Measurements from ENCODE around the gene FIG4. TPM values are rescaled to one million over a fixed set of nuclear protein-coding genes. Genes with fewer than 3 reads are reported as not detected.

FIG4 gene
- polyA plus RNA-seq, 3 donors, result 27.2 to 65.3 (median 53.7) TPM

DNA sequence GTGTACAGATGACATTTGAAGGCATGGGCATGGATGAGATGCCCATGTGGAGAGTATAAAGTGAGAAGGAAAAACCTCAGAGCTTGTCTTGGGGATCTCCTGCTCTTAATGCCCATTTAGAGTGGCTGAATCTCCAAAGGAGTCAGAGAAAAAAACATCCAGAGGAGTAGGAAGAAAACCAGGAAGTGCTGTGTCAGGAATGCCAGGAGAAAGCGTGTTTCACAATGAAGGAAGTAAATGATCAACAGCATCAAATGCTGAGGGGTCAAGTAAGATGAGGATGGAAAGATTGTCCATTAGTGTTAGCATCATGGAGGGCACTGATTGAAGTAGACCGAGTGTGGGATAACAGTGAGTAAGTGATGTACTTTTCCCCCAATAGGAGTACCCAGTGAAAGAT, 56.1 kb downstream of the FIG4 start:
- Histone ChIP-seq H3K9ac (ENCODE audit: insufficient read depth, low read length, poor library complexity, severe bottlenecking) (no peak overlapping the region), H4K20me1 (ENCODE audit: insufficient read depth, low read length) (no peaks in the 10 kb centered on the region), H3K4me3 (replicated peaks in 1 of 3; ENCODE audit: low read depth in 2 of 3, low read length in 3 of 3) (no peak overlapping the region), H3K79me2 (ENCODE audit: insufficient read depth, low read length) (no peaks in the 10 kb centered on the region), H3K27ac (ENCODE audit: low read depth in 1 of 2, low read length in 2 of 2) (peak overlapping the region in 1 of 2 donors; percentile 34), H2AFZ (ENCODE audit: insufficient read depth, low read depth, low read length, poor library complexity, severe bottlenecking) (no peak overlapping the region), H3K9me3 (replicated peaks in 1 of 2; ENCODE audit: control insufficient read depth in 1 of 2, insufficient read depth in 1 of 2, low read length in 2 of 2) (peaks cover 2 to 8% of the 10 kb centered on the region in 2 donors), H3K36me3 (replicated peaks in 1 of 2; ENCODE audit: control insufficient read depth in 1 of 2, insufficient read depth in 2 of 2, low read length in 2 of 2) (peaks cover 13 to 56% of the 10 kb centered on the region in 2 donors), H3K27me3 (ENCODE audit: control insufficient read depth in 2 of 2, insufficient read depth in 2 of 2, low read length in 2 of 2) (no peaks in the 10 kb centered on the region), H3K4me2 (replicated peaks; ENCODE audit: extremely low read depth, low read length, poor library complexity, severe bottlenecking) (no peak overlapping the region), H3K4me1 (ENCODE audit: control insufficient read depth in 1 of 2, insufficient read depth in 2 of 2, low read length in 2 of 2) (peaks cover 0 to 4% of the 10 kb centered on the region in 2 donors)
- no peak for DNase-seq
- 100% methylated on average over 1 of the region's 2 CpGs for WGBS (ENCODE audit: insufficient coverage)
- Mint-ChIP-seq H3K9me3 (peaks cover 0 to 6% (median 2%) of the 10 kb centered on the region in 7 donors), H3K4me1 (peaks cover 3% of the 10 kb centered on the region), H3K27ac (no peak overlapping the region), H3K36me3 (peaks cover 11 to 20% of the 10 kb centered on the region in 2 donors), H3K4me3 (no peak overlapping the region), H3K27me3 (ENCODE audit: low read depth in 3 of 3) (no peaks in the 10 kb centered on the region)
- TF ChIP-seq, protein P1, sequence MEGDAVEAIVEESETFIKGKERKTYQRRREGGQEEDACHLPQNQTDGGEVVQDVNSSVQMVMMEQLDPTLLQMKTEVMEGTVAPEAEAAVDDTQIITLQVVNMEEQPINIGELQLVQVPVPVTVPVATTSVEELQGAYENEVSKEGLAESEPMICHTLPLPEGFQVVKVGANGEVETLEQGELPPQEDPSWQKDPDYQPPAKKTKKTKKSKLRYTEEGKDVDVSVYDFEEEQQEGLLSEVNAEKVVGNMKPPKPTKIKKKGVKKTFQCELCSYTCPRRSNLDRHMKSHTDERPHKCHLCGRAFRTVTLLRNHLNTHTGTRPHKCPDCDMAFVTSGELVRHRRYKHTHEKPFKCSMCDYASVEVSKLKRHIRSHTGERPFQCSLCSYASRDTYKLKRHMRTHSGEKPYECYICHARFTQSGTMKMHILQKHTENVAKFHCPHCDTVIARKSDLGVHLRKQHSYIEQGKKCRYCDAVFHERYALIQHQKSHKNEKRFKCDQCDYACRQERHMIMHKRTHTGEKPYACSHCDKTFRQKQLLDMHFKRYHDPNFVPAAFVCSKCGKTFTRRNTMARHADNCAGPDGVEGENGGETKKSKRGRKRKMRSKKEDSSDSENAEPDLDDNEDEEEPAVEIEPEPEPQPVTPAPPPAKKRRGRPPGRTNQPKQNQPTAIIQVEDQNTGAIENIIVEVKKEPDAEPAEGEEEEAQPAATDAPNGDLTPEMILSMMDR (IDR thresholded peaks at IDR 0.05), result no peak
- intact Hi-C loops (cut with micrococcal nuclease), result no loop called here

DNA sequence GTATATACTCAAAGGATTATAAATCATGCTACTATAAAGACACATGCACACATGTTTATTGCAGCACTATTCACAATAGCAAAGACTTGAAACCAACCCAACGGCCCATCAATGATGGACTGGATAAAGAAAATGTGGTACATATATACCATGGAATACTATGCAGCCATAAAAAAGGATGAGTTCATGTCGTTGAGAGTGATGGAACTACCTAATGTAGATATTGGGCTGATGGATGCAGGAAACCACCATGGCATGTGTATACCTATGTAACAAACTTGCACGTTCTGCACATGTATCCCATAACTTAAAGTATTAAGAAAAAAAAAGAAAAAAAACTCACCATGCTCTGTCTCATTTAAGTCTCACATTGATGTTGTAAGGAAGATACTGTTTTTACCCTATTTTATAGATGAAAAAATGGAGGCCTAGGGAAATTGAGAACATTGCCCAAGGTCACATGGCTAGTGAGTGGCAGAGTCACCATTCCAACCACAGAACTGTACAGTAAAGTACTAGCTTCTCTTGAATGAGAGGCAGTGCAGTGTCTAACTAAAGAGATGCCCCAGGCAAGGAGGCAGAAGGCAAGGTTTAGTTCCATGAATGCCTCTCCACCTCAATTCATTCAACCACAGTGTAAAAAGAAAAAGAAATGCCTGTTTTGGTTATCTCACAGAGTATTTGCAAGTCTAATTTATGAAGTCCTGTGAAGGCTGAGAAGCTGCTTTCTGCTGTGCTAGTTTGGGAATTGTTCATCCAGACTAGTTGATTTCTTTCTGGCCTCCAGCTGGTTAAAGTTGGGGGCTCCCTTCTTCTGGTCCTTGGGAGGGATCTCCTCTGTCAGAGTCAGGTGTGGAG, 68.2 kb downstream of the FIG4 start:
- Histone ChIP-seq H3K79me2 (ENCODE audit: insufficient read depth, low read length) (no peaks in the 10 kb centered on the region), H3K9ac (ENCODE audit: insufficient read depth, low read length, poor library complexity, severe bottlenecking) (no peak overlapping the region), H3K4me3 (replicated peaks in 1 of 3; ENCODE audit: low read depth in 2 of 3, low read length in 3 of 3) (no peak overlapping the region), H4K20me1 (ENCODE audit: insufficient read depth, low read length) (no peaks in the 10 kb centered on the region), H3K27me3 (ENCODE audit: control insufficient read depth in 2 of 2, insufficient read depth in 2 of 2, low read length in 2 of 2) (no peaks in the 10 kb centered on the region), H3K9me3 (replicated peaks in 1 of 2; ENCODE audit: control insufficient read depth in 1 of 2, insufficient read depth in 1 of 2, low read length in 2 of 2) (no peaks in the 10 kb centered on the region), H3K4me2 (replicated peaks; ENCODE audit: extremely low read depth, low read length, poor library complexity, severe bottlenecking) (no peak overlapping the region), H3K4me1 (ENCODE audit: control insufficient read depth in 1 of 2, insufficient read depth in 2 of 2, low read length in 2 of 2) (no peaks in the 10 kb centered on the region), H2AFZ (ENCODE audit: insufficient read depth, low read depth, low read length, poor library complexity, severe bottlenecking) (no peak overlapping the region), H3K27ac (ENCODE audit: low read depth in 1 of 2, low read length in 2 of 2) (peak overlapping the region in 1 of 2 donors; percentile 23), H3K36me3 (replicated peaks in 1 of 2; ENCODE audit: control insufficient read depth in 1 of 2, insufficient read depth in 2 of 2, low read length in 2 of 2) (peaks cover 16 to 57% of the 10 kb centered on the region in 2 donors)
- no peak for DNase-seq
- Mint-ChIP-seq H3K9me3 (peaks cover 5 to 30% (median 15%) of the 10 kb centered on the region in 7 donors), H3K27me3 (ENCODE audit: low read depth in 3 of 3) (no peaks in the 10 kb centered on the region), H3K4me1 (peaks cover 3% of the 10 kb centered on the region), H3K27ac (peak overlapping the region in 6 of 7 donors; percentile 1 to 40 (median 28)), H3K36me3 (peaks cover 65 to 75% of the 10 kb centered on the region in 2 donors), H3K4me3 (no peak overlapping the region)
- no CpG with 5 or more reads among the region's 3 CpGs for WGBS (ENCODE audit: insufficient coverage)
- TF ChIP-seq, protein P1 (IDR thresholded peaks at IDR 0.05), result no peak
- intact Hi-C loops (cut with micrococcal nuclease), result no loop called here
